HL-60 (cell line): ENCODE data around the gene CCDC197.
A peak's percentile ranks its signal among the peaks of the same experiment; 100 is the strongest.

Experiments
- DNase-seq, 2 experiments: peaks; one replicate each; pipeline ENCODE4 v3.0.0-alpha.2; 2010 to 2020; ENCODE audit warnings: low read depth in 1 of 2, low spot score in 1 of 2
- H3K27ac ChIP-seq: fragments of 250-450 bp; sonication (Bioruptor Pico); replicated peaks from 2 replicates; pipeline ENCODE4 v1.5.1; 2020; ENCODE audit warnings: mild to moderate bottlenecking, moderate library complexity
- H3K27me3 ChIP-seq: fragments of 250-450 bp; sonication (Bioruptor Pico); 2 replicates; pipeline ENCODE4 v1.5.1; 2021; ENCODE audit warnings: mild to moderate bottlenecking, moderate library complexity; ENCODE audit not compliant: insufficient read depth, poor library complexity, severe bottlenecking
- H3K4me3 ChIP-seq: replicated peaks from 2 replicates; pipeline ENCODE4 v1.5.1; 2011; ENCODE audit warnings: mild to moderate bottlenecking, control low read depth, low read length; ENCODE audit not compliant: insufficient read depth
- GABPA ChIP-seq: IDR thresholded peaks from 2 replicates; pipeline ENCODE4 v1.6.1; 2012; ENCODE audit warnings: low read depth
- POLR2AphosphoS5 ChIP-seq: IDR thresholded peaks from 2 replicates; pipeline ENCODE4 v1.6.1; 2012; ENCODE audit warnings: low read depth
- SPI1 ChIP-seq: IDR thresholded peaks from 2 replicates; pipeline ENCODE4 v1.6.1; 2012; ENCODE audit warnings: low read depth, mild to moderate bottlenecking, borderline replicate concordance
- TF ChIP-seq, protein P1 (sequence below): IDR thresholded peaks from one replicate; pipeline ENCODE4 v1.5.1; 2011; ENCODE audit warnings: low read length, control low read depth, inconsistent platforms; ENCODE audit not compliant: insufficient read depth
- TF ChIP-seq, protein P2 (sequence below): IDR thresholded peaks from 2 replicates; pipeline ENCODE4 v1.6.1; 2012; ENCODE audit warnings: low read depth; ENCODE audit not compliant: insufficient replicate concordance

The CCDC197 gene

DNA sequence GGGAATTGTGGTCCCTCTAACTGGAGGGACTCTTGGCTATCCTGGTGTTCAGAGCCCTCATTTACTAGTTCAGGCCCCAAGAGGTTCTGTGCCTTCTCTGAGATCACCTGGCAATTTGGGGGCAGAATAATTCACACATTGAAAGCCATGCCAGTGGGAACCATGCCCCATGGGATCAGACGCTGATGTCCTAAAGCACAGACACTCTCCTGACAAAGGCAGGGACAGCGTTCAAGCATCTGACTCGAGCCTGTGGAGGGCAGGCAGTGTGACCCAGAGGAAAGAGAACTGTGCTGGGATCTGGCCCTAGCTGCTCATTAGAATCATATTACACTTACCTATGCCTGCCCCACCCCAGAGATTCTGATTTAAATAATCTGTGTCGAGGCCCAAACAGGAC lies 18.4 kb upstream of the CCDC197 start:
- TF ChIP-seq, protein P1, sequence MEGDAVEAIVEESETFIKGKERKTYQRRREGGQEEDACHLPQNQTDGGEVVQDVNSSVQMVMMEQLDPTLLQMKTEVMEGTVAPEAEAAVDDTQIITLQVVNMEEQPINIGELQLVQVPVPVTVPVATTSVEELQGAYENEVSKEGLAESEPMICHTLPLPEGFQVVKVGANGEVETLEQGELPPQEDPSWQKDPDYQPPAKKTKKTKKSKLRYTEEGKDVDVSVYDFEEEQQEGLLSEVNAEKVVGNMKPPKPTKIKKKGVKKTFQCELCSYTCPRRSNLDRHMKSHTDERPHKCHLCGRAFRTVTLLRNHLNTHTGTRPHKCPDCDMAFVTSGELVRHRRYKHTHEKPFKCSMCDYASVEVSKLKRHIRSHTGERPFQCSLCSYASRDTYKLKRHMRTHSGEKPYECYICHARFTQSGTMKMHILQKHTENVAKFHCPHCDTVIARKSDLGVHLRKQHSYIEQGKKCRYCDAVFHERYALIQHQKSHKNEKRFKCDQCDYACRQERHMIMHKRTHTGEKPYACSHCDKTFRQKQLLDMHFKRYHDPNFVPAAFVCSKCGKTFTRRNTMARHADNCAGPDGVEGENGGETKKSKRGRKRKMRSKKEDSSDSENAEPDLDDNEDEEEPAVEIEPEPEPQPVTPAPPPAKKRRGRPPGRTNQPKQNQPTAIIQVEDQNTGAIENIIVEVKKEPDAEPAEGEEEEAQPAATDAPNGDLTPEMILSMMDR, result no peak
- TF ChIP-seq SPI1 (no peak), POLR2AphosphoS5 (no peak), GABPA (no peak)
- TF ChIP-seq, protein P2, sequence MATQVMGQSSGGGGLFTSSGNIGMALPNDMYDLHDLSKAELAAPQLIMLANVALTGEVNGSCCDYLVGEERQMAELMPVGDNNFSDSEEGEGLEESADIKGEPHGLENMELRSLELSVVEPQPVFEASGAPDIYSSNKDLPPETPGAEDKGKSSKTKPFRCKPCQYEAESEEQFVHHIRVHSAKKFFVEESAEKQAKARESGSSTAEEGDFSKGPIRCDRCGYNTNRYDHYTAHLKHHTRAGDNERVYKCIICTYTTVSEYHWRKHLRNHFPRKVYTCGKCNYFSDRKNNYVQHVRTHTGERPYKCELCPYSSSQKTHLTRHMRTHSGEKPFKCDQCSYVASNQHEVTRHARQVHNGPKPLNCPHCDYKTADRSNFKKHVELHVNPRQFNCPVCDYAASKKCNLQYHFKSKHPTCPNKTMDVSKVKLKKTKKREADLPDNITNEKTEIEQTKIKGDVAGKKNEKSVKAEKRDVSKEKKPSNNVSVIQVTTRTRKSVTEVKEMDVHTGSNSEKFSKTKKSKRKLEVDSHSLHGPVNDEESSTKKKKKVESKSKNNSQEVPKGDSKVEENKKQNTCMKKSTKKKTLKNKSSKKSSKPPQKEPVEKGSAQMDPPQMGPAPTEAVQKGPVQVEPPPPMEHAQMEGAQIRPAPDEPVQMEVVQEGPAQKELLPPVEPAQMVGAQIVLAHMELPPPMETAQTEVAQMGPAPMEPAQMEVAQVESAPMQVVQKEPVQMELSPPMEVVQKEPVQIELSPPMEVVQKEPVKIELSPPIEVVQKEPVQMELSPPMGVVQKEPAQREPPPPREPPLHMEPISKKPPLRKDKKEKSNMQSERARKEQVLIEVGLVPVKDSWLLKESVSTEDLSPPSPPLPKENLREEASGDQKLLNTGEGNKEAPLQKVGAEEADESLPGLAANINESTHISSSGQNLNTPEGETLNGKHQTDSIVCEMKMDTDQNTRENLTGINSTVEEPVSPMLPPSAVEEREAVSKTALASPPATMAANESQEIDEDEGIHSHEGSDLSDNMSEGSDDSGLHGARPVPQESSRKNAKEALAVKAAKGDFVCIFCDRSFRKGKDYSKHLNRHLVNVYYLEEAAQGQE, result no peak
- no peaks in the 10 kb centered on the region for H3K27me3 ChIP-seq
- DNase-seq, result no peak
- H3K4me3 ChIP-seq, result no peak overlapping the region
- H3K27ac ChIP-seq, result peak overlapping the region; percentile 36

DNA sequence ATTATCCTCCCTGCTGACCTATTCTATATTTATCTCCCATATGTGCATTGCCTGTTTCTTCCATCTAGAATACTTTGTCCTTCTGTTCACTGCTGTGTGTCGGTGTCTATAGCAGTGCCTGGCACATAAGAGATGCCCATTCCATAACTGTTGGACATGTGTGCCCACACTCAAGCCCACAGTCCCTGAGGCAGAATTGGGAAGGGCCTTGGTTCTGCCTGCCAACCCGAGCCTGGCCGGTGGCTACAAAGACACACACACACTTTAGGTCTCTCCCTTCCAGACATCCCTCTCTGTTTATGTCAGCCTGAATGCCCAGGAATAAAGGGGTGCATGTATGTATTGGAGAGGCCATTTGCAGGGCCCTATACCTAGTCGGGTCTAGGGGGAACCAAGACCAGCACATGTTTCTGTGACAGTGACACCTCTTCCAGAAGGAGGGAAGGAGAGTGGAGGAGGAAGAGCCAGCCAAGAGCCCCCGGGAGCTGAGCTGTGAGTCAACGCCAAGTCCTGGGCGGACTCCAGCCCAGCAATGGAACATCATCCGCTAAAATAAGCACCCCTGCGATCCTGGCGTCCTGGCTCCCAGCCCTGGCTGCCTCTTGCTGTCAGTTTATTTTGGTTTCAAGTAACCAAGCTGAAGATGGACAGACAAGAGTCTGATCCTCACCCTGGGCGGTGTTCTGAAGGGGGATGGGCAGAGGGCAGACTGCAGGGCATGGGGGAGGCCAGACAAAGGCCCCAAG lies 16.5 kb upstream of the CCDC197 start:
- DNase-seq, result no peak
- H3K27me3 ChIP-seq, result no peaks in the 10 kb centered on the region
- no peak overlapping the region for H3K27ac ChIP-seq
- no peak overlapping the region for H3K4me3 ChIP-seq
- TF ChIP-seq, protein P1, result no peak
- TF ChIP-seq GABPA, result no peak
- TF ChIP-seq, protein P2, result no peak
- TF ChIP-seq SPI1, result no peak
- no peak for TF ChIP-seq POLR2AphosphoS5

DNA sequence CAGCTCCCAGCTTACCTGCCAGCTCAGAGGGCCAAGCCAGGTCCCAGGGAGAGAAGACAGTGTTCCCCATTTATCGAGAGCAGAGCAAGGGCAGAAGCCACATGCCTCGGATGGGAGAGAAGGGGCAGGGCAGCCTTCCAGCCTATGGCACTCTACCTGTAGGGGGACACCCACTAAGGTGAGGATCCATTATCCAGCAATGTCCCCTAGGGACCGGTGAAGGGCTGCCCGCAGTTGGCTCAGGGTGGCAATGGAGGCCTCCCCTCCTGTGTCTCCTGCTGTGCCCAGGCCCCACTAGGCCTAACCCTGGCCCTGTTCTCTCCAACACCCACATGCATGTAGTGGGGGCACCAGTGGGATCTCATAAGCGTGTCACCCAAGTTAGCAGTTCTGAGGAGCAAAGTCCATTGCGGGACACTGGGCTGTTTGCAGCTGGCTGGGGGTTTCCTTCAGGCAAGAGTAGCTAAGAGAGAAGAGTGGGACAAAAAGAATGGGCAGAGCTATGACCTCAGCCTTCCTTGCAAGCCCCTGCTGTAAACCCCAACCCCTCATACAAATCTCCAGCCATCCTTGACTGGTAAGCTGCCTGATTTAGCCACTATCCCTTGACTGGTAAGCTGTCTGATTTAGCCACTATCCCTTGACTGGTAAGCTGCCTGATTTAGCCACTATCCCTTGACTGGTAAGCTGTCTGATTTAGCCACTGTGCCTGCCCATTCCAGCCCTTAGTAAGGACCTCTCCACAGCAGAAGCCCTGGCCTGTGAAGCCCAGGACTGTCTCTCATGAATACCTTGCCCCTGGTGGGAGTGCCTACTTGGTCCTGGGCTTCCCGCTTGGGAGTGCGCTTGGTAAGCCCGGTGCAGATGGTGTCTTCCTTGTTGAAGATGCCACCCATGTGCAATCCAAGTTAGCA lies 15.5 kb upstream of the CCDC197 start:
- H3K27ac ChIP-seq, result no peak overlapping the region
- no peak for DNase-seq
- H3K4me3 ChIP-seq, result no peak overlapping the region
- TF ChIP-seq POLR2AphosphoS5 (no peak), SPI1 (no peak), GABPA (no peak)
- TF ChIP-seq, protein P1, result no peak
- TF ChIP-seq, protein P2, result no peak
- no peaks in the 10 kb centered on the region for H3K27me3 ChIP-seq
